Lower lobe of right lung (tissue), 2 donors: Measurements from ENCODE around the gene HS3ST1. TPM values are rescaled to one million over a fixed set of nuclear protein-coding genes. Genes with fewer than 3 reads are reported as not detected.

Experiments
- ATAC-seq, 2 donors: fragments of 200-7000 bp; cut with Tn5 transposase; one replicate each; pipeline ENCODE4 v1.9.1; 2020 to 2022; ENCODE audit warnings: mild to moderate bottlenecking in 2 of 2, moderate library complexity in 2 of 2
- DNase-seq: peaks from one replicate; pipeline ENCODE4 v3.0.0-alpha.2; 2020
- H3K27ac ChIP-seq: fragments of 200-600 bp; one replicate; pipeline ENCODE4 v1.8.0; 2022
- H3K27me3 ChIP-seq: fragments of 200-600 bp; one replicate; pipeline ENCODE4 v1.8.0; 2022; ENCODE audit warnings: low read depth
- H3K36me3 ChIP-seq: fragments of 200-600 bp; one replicate; pipeline ENCODE4 v1.8.0; 2022; ENCODE audit warnings: mild to moderate bottlenecking
- H3K4me1 ChIP-seq: fragments of 200-600 bp; one replicate; pipeline ENCODE4 v1.8.0; 2022
- H3K4me3 ChIP-seq: fragments of 200-600 bp; one replicate; pipeline ENCODE4 v1.8.0; 2022; ENCODE audit warnings: mild to moderate bottlenecking
- H3K9me3 ChIP-seq: fragments of 200-600 bp; one replicate; pipeline ENCODE4 v1.8.0; 2022
- CTCF ChIP-seq: fragments of 200-600 bp; IDR thresholded peaks from one replicate; pipeline ENCODE4 v1.8.0; 2022; ENCODE audit warnings: antibody characterized with exemption, mild to moderate bottlenecking
- intact Hi-C: fragments of 100-400 bp; cut with DNase I; formaldehyde crosslinking; loops from one replicate; pipeline ENCODE4 v1.11.0; 2022
- total RNA-seq: library from RNA; stranded (reverse); fragmentation: NEBNext Ultra II Directional; extraction: Animal tissue kit (Norgen Biotek cat#: 25700); gene quantifications from one replicate; pipeline ENCODE4 v1.2.1, GENCODE V29; 2021
- donor health status: DM: no; HTN: yes; CAD: no; lungs with severe emphysema.

The HS3ST1 gene
- total RNA-seq, 1 donor from 2014 or later = 3.8 TPM

- H3K9me3 ChIP-seq = no peaks in the 10 kb centered on the region
- no peak for DNase-seq
- H3K4me1 ChIP-seq = no peaks in the 10 kb centered on the region
- intact Hi-C loops = no loop called here
- no peak for ATAC-seq
- H3K36me3 ChIP-seq = no peaks in the 10 kb centered on the region
- H3K4me3 ChIP-seq = no peak overlapping the region
- no peak for TF ChIP-seq CTCF
- H3K27me3 ChIP-seq = no peaks in the 10 kb centered on the region
- H3K27ac ChIP-seq = no peak overlapping the region
Observed at GRCh38 chr4:11436084-11436483, 7.4 kb upstream of the HS3ST1 start.

GRCh38 chr4:11435557-11435956, 6.9 kb upstream of the HS3ST1 start:
- H3K9me3 ChIP-seq = no peaks in the 10 kb centered on the region
- intact Hi-C loops = no loop called here
- no peaks in the 10 kb centered on the region for H3K27me3 ChIP-seq
- no peak overlapping the region for H3K4me3 ChIP-seq
- H3K27ac ChIP-seq = no peak overlapping the region
- no peaks in the 10 kb centered on the region for H3K36me3 ChIP-seq
- no peak for TF ChIP-seq CTCF
- ATAC-seq = no peak
- H3K4me1 ChIP-seq = no peaks in the 10 kb centered on the region
- no peak for DNase-seq

GRCh38 chr4:11431111-11431510, 2.4 kb upstream of the HS3ST1 start:
- H3K36me3 ChIP-seq = no peaks in the 10 kb centered on the region
- ATAC-seq (no peak), DNase-seq (no peak)
- H3K4me3 ChIP-seq = no peak overlapping the region
- peaks cover 32% of the 10 kb centered on the region for H3K27me3 ChIP-seq
- peaks cover 19% of the 10 kb centered on the region for H3K4me1 ChIP-seq
- no peaks in the 10 kb centered on the region for H3K9me3 ChIP-seq
- no peak overlapping the region for H3K27ac ChIP-seq
- intact Hi-C loops = no loop called here
- TF ChIP-seq CTCF = no peak

GRCh38 chr4:11430536-11430935, 1.8 kb upstream of the HS3ST1 start:
- DNase-seq = no peak
- H3K36me3 ChIP-seq = no peaks in the 10 kb centered on the region
- no peak overlapping the region for H3K27ac ChIP-seq
- no peaks in the 10 kb centered on the region for H3K9me3 ChIP-seq
- TF ChIP-seq CTCF = no peak
- intact Hi-C loops = no loop called here
- H3K4me1 ChIP-seq = peaks cover 19% of the 10 kb centered on the region
- ATAC-seq = no peak
- H3K27me3 ChIP-seq = peaks cover 32% of the 10 kb centered on the region
- H3K4me3 ChIP-seq = no peak overlapping the region

- intact Hi-C loops = no loop called here
- Histone ChIP-seq H3K36me3 (no peaks in the 10 kb centered on the region), H3K4me1 (peaks cover 19% of the 10 kb centered on the region), H3K27me3 (peaks cover 32% of the 10 kb centered on the region), H3K27ac (no peak overlapping the region), H3K9me3 (no peaks in the 10 kb centered on the region), H3K4me3 (peak overlapping the region; percentile 67)
- no peak for DNase-seq
- TF ChIP-seq CTCF = no peak
- ATAC-seq = no peak
Observed at GRCh38 chr4:11429699-11430045, 978 bp upstream of the HS3ST1 start.
